Measurements from ENCODE around the gene MBOAT2.

The MBOAT2 gene

GRCh38 chr2:9017411-9017810 is 13.9 kb upstream of the MBOAT2 start:
- DNase-seq: no peak

DNA sequence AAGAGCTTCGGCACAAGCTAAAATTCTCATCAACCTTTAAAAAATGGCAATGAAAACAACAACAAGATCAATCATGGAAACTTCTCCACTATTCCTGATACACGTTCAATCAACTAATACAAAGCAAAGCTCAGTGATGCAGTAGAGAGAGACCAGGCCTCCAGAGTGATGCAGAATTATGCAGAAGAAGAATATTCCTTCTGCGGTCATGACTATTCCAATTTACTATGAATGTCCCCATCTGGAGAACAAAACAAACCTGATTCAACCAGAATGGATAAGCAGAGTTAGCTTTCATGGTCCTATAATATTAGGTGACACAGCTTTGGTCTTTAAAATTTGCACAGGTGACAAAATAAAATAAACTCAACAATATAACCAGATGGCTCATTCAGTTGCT is 12.5 kb upstream of the MBOAT2 start:
- DNase-seq: no peak

DNA sequence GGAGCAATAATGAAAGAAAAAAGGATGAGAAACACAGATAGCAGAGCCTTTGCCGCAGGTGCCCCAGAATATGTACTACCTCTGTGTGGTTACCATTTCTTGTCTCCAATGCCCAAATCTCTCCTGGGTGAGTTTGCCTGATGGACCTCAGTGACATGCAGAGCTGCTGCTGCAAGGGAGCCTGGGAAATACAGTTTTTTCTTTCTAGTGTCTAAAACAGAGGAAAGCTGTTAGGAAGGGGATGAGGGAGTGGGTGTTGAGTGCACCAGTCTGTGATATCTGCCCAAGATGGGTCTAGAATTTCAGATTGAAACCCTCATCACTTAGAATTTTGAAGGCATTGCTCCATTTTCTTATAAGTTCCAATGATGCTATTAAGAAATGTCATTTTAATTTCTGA is 9.9 kb upstream of the MBOAT2 start:
- no peak for DNase-seq

GRCh38 chr2:9010866-9011265 is 7.4 kb upstream of the MBOAT2 start:
- DNase-seq: peak; percentile 79

DNA sequence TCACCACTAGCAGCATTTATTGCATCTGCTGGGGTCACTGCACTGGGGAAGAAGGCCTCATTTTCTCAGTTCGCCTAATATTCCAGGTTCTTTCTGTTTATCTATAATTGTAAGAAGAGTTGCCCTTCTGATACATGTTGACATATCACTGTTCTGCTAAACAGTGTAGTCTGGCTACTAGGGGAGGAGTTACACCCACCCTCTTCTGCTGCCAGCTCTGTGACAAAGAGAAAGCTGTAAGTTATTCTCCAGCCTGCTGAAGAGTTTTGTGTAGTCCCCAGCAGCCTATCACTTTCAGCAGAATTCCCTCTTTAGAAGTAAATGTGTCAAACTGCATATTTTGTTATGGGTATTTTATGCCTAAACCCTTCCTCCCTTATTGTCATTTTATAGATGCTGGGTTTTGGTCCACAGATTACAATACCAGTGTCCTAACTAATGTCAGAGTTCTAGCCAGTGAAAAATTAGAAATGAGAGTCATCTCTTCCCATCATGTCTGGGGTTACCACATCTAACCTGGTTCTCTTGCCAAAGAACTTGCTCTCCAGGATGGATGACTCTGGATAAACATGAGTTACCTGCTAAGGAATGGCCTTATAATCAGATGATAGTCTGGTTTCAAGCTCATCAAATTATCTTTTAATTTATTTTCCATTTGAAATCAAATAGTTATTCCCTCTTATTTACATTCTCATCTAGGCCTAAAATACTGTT is 5.6 kb upstream of the MBOAT2 start:
- DNase-seq: no peak

DNA sequence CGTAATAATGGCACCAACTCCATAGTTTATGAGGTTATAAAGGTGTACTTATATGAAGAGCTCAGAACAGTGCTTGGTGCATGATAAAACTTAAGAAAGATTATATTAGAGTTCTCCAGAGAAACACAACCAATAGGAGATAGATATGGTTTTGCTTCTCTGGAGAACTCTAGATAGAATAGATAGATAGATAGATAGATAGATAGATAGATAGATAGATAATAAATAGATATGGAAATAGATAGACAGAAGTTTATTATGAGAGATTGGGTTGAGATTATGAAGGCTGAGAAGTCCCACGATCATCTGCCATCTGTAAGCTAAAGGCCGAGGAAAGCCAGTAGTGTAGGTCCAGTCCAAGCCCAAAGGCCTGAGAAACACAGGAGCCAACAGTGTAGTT is 2.9 kb upstream of the MBOAT2 start:
- no peak for DNase-seq

DNA sequence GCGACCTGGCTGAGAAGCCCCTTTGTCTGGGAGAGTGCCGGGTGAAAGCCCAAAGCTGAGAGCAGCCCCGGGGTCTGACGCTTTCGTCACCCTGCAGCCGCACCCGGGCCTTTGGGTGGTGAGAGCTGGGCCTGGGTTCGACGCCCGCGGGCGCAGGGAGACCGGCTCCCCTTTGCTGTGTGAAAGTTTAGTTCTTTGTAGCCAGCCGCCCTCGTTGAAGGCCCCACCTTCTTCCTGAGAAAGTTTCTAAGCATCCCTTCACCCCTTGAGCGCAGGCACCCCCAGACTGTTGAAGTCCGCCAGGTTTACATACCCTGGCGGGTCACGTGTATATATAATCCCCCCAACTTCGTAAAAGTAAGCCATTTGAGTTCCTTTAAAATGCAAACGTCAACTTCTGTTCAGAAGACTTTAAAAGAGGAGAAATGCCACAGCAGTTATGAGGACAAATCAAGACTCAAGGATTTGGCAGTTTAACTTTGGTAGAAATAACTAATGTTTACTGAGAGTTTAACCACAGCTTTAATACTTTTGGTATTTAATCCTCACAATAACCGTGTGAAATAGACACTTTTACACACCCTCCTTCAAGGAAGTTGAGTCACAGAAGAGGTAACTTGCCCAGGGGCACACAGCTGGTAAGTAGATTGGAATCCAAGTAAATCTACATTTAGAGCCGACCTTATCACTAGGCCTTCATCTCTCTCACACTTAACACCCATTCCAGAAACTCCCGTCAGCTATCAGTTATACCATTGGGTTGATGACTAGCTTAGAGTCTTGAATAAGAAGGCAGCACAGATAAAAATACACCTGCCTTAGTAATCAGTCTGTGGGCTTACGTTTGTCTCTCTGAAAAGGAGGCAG is 1.1 kb upstream of the MBOAT2 start:
- DNase-seq: no peak

GRCh38 chr2:9003366-9003615 is 193 bp downstream of the MBOAT2 start:
- DNase-seq: no peak

- DNase-seq: no peak
These were observed 683 bp downstream of the MBOAT2 start for GRCh38 chr2:9002637-9003365.

DNA sequence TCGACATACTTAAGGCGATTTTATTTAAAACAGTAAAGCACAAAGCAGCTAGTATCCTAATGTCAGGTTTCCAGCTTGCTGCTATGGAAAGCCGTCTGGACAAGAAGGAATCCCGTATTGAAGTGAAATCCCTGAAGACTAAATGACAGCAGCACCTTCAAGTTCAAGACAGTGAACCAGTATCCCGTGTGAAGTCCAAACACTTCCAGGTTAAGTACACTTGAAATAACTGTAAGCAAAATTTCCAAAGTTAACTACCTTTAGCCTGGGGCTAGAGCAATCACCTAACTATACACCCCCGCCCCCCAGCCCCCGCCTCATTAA is 1.2 kb downstream of the MBOAT2 start:
- DNase-seq: no peak

DNA sequence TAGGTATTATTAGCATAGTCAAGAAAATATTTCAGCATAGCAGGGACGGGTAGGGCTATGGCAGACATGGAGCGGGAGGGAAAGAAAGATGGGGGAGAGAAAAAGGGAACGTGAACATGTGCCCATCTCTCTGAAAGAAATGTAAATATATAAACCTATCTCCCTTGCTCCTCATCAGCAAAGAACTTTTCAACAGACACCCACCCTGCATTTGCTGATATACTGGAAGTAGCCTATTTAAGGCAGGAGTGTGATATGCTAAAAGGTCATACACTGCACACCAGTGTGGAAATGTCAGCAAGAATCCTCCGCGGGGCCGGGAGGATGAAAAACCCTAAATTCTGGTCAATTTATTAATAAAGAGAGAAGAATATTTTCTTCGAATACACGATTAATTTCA is 1.7 kb downstream of the MBOAT2 start:
- DNase-seq: no peak

- peak; percentile 19 for DNase-seq
These were observed 2.3 kb downstream of the MBOAT2 start for GRCh38 chr2:9001229-9001628.

DNA sequence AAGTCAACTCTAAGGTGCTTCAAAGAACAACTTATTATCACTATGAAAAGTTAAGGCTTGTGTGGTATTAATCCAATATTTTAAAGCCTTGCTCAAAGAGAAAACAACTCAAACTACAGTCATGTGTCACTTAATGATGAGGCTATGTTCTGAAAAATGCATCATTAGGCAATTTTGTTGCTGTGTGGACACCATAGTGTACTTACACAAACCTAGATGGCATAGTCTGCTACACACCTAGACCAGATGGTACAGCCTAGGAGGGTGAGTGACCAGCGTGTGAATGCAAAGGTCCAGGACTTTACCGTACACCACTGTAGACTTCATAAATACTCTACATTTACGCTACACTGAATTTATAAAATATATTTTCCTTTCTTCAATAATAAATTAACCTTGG is 3.0 kb downstream of the MBOAT2 start:
- no peak for DNase-seq

GRCh38 chr2:8999797-9000196 is 3.7 kb downstream of the MBOAT2 start:
- DNase-seq: no peak

- DNase-seq: no peak
These were observed 4.4 kb downstream of the MBOAT2 start for GRCh38 chr2:8999102-8999446.

GRCh38 chr2:8998418-8999101 is 4.9 kb downstream of the MBOAT2 start:
- no peak for DNase-seq

DNA sequence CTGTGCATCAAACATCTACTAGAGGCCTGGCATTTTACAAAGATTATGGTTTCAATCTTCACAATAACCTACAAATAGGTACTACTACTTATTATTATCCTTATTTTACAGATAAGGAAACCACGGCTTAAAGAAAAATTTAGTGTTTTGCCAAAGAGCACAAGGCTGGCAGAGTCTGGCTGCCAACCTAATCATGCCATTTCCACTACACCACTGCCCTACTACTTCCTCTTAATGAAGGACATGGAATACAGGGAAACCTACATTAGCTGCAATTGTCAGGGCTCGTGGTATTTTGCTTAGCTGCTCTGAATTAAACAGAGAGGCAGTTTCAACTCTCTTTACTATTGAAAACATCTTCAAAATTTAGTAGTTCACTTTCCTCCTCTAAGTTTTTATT is 5.9 kb downstream of the MBOAT2 start:
- DNase-seq: no peak

GRCh38 chr2:8997108-8997507 is 6.4 kb downstream of the MBOAT2 start:
- DNase-seq: no peak

- DNase-seq: no peak
These were observed 7.5 kb downstream of the MBOAT2 start for GRCh38 chr2:8996006-8996405.

DNA sequence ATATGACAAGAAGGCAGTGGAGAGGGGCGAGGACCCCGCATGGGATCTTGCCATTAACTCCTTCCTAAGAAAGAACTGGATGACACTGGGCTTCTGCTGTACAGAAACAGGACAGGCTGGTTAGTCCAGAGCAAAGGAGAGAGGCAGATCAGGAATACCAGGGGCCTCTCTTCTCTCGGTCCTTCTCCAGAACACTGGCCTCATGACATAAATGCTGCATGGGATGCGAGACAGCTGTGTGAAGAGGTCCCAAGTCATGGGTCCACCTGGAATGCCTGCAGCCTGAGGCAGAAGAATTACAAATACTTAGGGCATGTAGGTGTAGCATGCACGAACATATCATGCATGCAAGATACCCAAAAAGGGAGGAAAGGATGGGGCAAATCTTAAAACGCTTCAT is 9.1 kb downstream of the MBOAT2 start:
- no peak for DNase-seq

DNA sequence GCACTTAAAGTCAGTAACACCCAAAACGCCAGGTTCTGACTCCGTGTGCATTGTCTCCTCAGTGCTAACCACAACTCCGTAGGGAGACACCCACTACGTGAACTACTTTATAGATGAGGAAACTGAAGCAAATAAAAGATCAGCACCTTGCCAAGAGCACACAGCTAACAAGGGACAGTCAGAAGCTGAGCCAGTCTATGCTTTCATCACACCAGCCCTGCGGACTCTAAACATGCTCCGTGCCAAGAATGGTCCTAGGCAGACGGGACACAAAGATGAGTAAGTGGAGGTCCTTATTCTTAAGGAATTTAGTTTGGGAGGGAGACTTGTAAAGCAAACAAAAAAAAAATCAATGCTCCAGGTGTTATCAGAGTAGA is 9.6 kb downstream of the MBOAT2 start:
- no peak for DNase-seq

GRCh38 chr2:8993196-8993901 is 10.1 kb downstream of the MBOAT2 start:
- no peak for DNase-seq

DNA sequence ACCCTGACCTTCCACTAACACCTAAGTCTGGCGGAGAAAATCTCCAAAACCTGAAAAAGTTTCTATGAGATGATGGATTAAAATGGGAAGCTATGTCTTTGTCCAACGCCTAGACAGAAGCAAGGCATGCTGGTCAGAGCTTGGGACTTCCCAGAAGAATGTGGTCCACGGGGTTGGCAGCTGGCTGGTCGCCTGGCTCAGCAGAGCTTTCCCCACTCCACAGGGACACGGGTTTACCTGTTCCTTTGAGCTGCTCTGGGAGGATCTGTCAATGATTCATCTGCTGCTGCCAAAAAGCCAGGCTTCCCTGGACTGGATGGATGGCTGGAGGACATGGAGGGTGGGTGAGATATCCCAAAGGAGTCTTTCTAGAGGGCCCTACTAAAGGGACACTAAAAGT is 10.8 kb downstream of the MBOAT2 start:
- no peak for DNase-seq
